B cell (primary cell): Measurements from ENCODE around the gene NETO2.

Source experiments
- EZH2 ChIP-seq: IDR thresholded peaks from 2 replicates; pipeline ENCODE4 v1.6.1; 2012; ENCODE audit warnings: borderline replicate concordance, low read depth, mild to moderate bottlenecking, moderate library complexity, low read length; ENCODE audit not compliant: insufficient read depth, poor library complexity, severe bottlenecking
- TF ChIP-seq, protein P1 (sequence below): fragments of 200-600 bp; IDR thresholded peaks from one replicate; pipeline ENCODE4 v1.8.0; 2022; ENCODE audit warnings: antibody characterized with exemption, mild to moderate bottlenecking

DNA sequence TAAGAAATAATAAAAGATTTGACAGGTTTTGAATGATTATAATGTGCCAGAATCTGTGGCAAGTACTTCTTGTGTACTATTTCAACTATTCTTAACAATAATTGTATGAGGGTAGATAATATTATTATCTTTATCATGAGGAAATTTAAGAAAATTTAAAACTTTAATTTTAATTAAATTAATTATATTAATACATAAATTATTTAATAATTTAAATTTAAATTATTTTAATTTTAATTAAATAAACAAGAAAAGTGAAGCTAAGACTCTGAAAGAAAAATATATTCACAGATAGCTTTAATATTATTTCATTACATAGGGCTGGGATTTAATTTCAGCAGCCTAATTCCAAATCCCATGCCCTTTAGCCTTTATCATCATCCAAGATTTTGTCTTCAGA lies 31.4 kb upstream of the NETO2 start:
- TF ChIP-seq, protein P1, sequence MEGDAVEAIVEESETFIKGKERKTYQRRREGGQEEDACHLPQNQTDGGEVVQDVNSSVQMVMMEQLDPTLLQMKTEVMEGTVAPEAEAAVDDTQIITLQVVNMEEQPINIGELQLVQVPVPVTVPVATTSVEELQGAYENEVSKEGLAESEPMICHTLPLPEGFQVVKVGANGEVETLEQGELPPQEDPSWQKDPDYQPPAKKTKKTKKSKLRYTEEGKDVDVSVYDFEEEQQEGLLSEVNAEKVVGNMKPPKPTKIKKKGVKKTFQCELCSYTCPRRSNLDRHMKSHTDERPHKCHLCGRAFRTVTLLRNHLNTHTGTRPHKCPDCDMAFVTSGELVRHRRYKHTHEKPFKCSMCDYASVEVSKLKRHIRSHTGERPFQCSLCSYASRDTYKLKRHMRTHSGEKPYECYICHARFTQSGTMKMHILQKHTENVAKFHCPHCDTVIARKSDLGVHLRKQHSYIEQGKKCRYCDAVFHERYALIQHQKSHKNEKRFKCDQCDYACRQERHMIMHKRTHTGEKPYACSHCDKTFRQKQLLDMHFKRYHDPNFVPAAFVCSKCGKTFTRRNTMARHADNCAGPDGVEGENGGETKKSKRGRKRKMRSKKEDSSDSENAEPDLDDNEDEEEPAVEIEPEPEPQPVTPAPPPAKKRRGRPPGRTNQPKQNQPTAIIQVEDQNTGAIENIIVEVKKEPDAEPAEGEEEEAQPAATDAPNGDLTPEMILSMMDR = no peak
- no peak for TF ChIP-seq EZH2
